GM12801 (cell line): ENCODE measurements around the gene ZNF488.

ENCODE experiments used
- CTCF ChIP-seq: IDR thresholded peaks from one replicate; pipeline ENCODE4 v1.5.1; 2011; ENCODE audit warnings: control low read depth; ENCODE audit not compliant: insufficient read length; ENCODE audit errors: extremely low read depth

The ZNF488 gene

GRCh38 chr10:47349516-47349915, 34.6 kb downstream of the ZNF488 start:
- TF ChIP-seq CTCF: no peak

GRCh38 chr10:47348661-47349470, 35.2 kb downstream of the ZNF488 start:
- TF ChIP-seq CTCF: no peak

GRCh38 chr10:47348138-47348651, 35.9 kb downstream of the ZNF488 start, which contains the start of gene RBP3:
TSS of gene RBP3 (plus strand) at chr10:47348363. CDS start at chr10:47348485, 122 bp downstream.
- no peak for TF ChIP-seq CTCF

DNA sequence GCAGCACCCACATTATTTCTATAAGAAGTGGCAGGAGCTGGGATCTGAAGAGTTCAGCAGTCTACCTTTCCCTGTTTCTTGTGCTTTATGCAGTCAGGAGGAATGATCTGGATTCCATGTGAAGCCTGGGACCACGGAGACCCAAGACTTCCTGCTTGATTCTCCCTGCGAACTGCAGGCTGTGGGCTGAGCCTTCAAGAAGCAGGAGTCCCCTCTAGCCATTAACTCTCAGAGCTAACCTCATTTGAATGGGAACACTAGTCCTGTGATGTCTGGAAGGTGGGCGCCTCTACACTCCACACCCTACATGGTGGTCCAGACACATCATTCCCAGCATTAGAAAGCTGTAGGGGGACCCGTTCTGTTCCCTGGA, 36.8 kb downstream of the ZNF488 start:
- no peak for TF ChIP-seq CTCF

DNA sequence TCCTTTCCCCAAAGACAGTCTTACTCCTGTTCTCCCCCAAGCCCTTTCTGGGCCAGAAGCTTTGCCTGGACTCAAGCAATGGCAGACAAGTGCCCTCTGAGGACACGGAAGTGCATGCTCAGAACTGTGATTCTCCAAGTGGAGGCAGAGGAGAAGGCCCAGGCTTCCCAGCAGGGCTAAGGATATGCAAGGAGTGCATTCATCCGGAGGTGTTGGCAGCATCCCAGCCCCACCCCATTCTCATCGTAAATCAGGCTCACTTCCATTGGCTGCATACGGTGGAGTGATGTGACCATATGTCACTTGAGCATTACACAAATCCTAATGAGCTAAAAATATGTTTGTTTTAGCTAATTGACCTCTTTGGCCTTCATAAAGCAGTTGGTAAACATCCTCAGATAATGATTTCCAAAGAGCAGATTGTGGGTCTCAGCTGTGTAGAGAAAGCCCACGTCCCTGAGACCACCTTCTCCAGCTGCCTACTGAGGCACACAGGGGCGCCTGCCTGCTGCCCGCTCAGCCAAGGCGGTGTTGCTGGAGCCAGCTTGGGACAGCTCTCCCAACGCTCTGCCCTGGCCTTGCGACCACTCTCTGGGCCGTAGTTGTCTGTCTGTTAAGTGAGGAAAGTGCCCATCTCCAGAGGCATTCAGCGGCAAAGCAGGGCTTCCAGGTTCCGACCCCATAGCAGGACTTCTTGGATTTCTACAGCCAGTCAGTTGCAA, 37.4 kb downstream of the ZNF488 start:
- no peak for TF ChIP-seq CTCF

DNA sequence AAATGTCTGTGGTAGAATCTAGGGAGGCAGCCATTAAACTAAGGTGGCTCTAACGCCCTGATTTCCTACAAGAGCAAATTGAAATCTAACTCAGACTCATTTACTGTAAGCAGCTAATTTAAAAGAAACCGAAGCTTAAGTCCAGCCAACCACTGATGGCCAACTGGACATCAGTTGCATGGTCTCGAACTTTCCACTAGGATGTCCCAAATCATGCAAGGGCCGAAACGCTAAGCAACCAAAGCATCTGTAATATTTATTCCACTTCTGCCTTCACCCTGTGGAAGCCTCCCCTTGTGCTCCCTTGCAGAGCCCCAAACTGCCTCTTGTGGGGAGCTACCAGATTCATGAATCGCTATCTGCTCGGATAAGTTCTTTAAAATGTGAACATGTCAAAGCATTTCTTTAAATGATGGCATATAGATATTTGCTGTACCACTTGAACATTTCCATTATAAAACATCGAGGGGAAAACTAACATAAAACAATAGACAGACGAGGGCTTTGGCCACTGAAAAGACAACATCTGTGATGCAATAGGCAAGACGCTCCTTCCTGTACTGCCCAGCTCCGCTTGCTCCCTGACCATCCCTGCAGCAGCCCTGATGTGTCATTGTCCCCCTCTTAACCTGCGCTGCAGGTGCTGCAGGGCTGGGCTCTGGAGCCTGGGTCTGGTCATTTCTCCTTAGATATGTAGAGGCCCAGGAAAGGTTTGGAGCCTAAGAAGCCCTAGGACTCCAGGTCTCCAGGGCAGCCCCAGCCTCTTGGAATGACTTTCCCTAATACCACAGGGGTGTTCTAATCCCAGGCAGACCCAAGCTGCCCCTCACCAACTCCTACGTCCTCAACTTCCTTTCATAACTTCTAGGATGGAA, 38.9 kb downstream of the ZNF488 start:
- no peak for TF ChIP-seq CTCF
